Measurements from ENCODE around the gene GPR63. TPM values are rescaled to one million over a fixed set of nuclear protein-coding genes. Genes with fewer than 3 reads are reported as not detected.

GPR63 gene
- total RNA-seq, 1 donor from 2014 or later = 0.98 TPM

GRCh38 chr6:96786336-96786735 lies 50.9 kb downstream of the GPR63 start:
- no peak for DNase-seq (ENCODE audit: low read depth)
- no peak for TF ChIP-seq CTCF (conservative IDR thresholded peaks at IDR 0.05; ENCODE audit: low read depth, low read length)
- no peak overlapping the region for H3K4me3 ChIP-seq (ENCODE audit: low read depth, low read length)

GRCh38 chr6:96784650-96785049 lies 52.6 kb downstream of the GPR63 start:
- DNase-seq (ENCODE audit: low read depth) = no peak
- no peak for TF ChIP-seq CTCF (conservative IDR thresholded peaks at IDR 0.05; ENCODE audit: low read depth, low read length)
- no peak overlapping the region for H3K4me3 ChIP-seq (ENCODE audit: low read depth, low read length)

GRCh38 chr6:96783307-96783706 lies 54.0 kb downstream of the GPR63 start:
- no peak overlapping the region for H3K4me3 ChIP-seq (ENCODE audit: low read depth, low read length)
- DNase-seq (ENCODE audit: low read depth) = no peak
- no peak for TF ChIP-seq CTCF (conservative IDR thresholded peaks at IDR 0.05; ENCODE audit: low read depth, low read length)

GRCh38 chr6:96781557-96781956 lies 55.7 kb downstream of the GPR63 start:
- no peak for TF ChIP-seq CTCF (conservative IDR thresholded peaks at IDR 0.05; ENCODE audit: low read depth, low read length)
- no peak for DNase-seq (ENCODE audit: low read depth)
- H3K4me3 ChIP-seq (ENCODE audit: low read depth, low read length) = no peak overlapping the region

- no peak for DNase-seq (ENCODE audit: low read depth)
- H3K4me3 ChIP-seq (ENCODE audit: low read depth, low read length) = no peak overlapping the region
- no peak for TF ChIP-seq CTCF (conservative IDR thresholded peaks at IDR 0.05; ENCODE audit: low read depth, low read length)
These were observed 60.2 kb downstream of the GPR63 start for GRCh38 chr6:96777113-96777512.

GRCh38 chr6:96775727-96776400 lies 61.4 kb downstream of the GPR63 start:
- DNase-seq (ENCODE audit: low read depth) = no peak
- H3K4me3 ChIP-seq (ENCODE audit: low read depth, low read length) = no peak overlapping the region
- TF ChIP-seq CTCF (conservative IDR thresholded peaks at IDR 0.05; ENCODE audit: low read depth, low read length) = no peak

- no peak for TF ChIP-seq CTCF (conservative IDR thresholded peaks at IDR 0.05; ENCODE audit: low read depth, low read length)
- no peak overlapping the region for H3K4me3 ChIP-seq (ENCODE audit: low read depth, low read length)
- no peak for DNase-seq (ENCODE audit: low read depth)
These were observed 70.5 kb downstream of the GPR63 start for GRCh38 chr6:96766769-96767168.

Data from epithelial cell of proximal tubule (primary cell).